Measurements from ENCODE around the gene GPD2.

The GPD2 gene

GRCh38 chr2:156397229-156397628 lies 39.0 kb upstream of the GPD2 start:
- no peak overlapping the region for H3K4me2 ChIP-seq (ENCODE audit: low read depth, low read length, poor library complexity, severe bottlenecking)
- H3K4me3 ChIP-seq (ENCODE audit: low read length, poor library complexity, severe bottlenecking) = no peak overlapping the region
- H2AFZ ChIP-seq (ENCODE audit: low read length) = no peak overlapping the region
- H4K20me1 ChIP-seq (ENCODE audit: insufficient read depth, low read length, poor library complexity, severe bottlenecking) = no peaks in the 10 kb centered on the region
- H3K9ac ChIP-seq (ENCODE audit: low read depth, low read length, poor library complexity, severe bottlenecking) = no peak overlapping the region
- H3F3A ChIP-seq (ENCODE audit: low read depth) = peaks cover 3% of the 10 kb centered on the region
- H3K79me2 ChIP-seq (ENCODE audit: insufficient read depth, low read length) = no peaks in the 10 kb centered on the region
- H3K4me1 ChIP-seq (ENCODE audit: insufficient read depth, low read length, poor library complexity, severe bottlenecking) = peaks cover 24% of the 10 kb centered on the region
- no peak for TF ChIP-seq CTCF (conservative IDR thresholded peaks at IDR 0.05; ENCODE audit: low read length)
- TF ChIP-seq EZH2phosphoT487 (IDR thresholded peaks at IDR 0.05; ENCODE audit: borderline replicate concordance) = no peak
- no peaks in the 10 kb centered on the region for H3K9me2 ChIP-seq (replicated peaks; ENCODE audit: low read depth, low read length)
- H3K27me3 ChIP-seq (ENCODE audit: insufficient read depth, low read length, poor library complexity, severe bottlenecking) = no peaks in the 10 kb centered on the region
- no peaks in the 10 kb centered on the region for H3K36me3 ChIP-seq (ENCODE audit: insufficient read depth, low read length)
- H3K9me3 ChIP-seq (ENCODE audit: insufficient read depth, low read depth, low read length) = no peaks in the 10 kb centered on the region

DNA sequence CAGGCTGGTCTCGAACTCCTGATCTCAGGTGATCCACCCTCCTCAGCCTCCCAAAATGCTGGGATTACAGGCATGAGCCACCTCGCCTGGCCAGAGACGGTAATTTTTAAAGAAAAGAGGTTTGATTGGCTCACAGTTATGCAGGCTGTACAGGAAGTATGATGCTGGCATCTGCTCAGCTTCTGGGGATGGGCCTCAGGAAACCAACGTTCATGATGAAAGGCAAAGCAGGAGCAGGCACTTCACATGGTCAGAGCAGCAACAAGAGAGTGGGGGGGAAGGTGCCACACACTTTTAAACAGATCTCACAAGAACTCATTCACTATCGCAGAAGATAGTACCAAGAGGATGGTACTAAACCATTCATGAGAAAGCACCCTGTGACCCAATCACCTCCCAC lies 38.0 kb upstream of the GPD2 start:
- Histone ChIP-seq H3K79me2 (ENCODE audit: insufficient read depth, low read length) (no peaks in the 10 kb centered on the region), H2AFZ (ENCODE audit: low read length) (peak overlapping the region; percentile 11), H3K36me3 (ENCODE audit: insufficient read depth, low read length) (no peaks in the 10 kb centered on the region), H3K4me2 (ENCODE audit: low read depth, low read length, poor library complexity, severe bottlenecking) (peak overlapping the region; percentile 73), H3K4me3 (ENCODE audit: low read length, poor library complexity, severe bottlenecking) (peak overlapping the region; percentile 34), H3F3A (ENCODE audit: low read depth) (peaks cover 3% of the 10 kb centered on the region), H3K27me3 (ENCODE audit: insufficient read depth, low read length, poor library complexity, severe bottlenecking) (no peaks in the 10 kb centered on the region), H4K20me1 (ENCODE audit: insufficient read depth, low read length, poor library complexity, severe bottlenecking) (no peaks in the 10 kb centered on the region), H3K9ac (ENCODE audit: low read depth, low read length, poor library complexity, severe bottlenecking) (no peak overlapping the region), H3K9me2 (replicated peaks; ENCODE audit: low read depth, low read length) (no peaks in the 10 kb centered on the region), H3K4me1 (ENCODE audit: insufficient read depth, low read length, poor library complexity, severe bottlenecking) (peaks cover 24% of the 10 kb centered on the region), H3K9me3 (ENCODE audit: insufficient read depth, low read depth, low read length) (no peaks in the 10 kb centered on the region)
- TF ChIP-seq CTCF (conservative IDR thresholded peaks at IDR 0.05; ENCODE audit: low read length) (no peak), EZH2phosphoT487 (IDR thresholded peaks at IDR 0.05; ENCODE audit: borderline replicate concordance) (no peak)

GRCh38 chr2:156399224-156399949 lies 36.8 kb upstream of the GPD2 start:
- no peaks in the 10 kb centered on the region for H3K9me2 ChIP-seq (replicated peaks; ENCODE audit: low read depth, low read length)
- H4K20me1 ChIP-seq (ENCODE audit: insufficient read depth, low read length, poor library complexity, severe bottlenecking) = no peaks in the 10 kb centered on the region
- H3K27me3 ChIP-seq (ENCODE audit: insufficient read depth, low read length, poor library complexity, severe bottlenecking) = no peaks in the 10 kb centered on the region
- H3F3A ChIP-seq (ENCODE audit: low read depth) = peaks cover 3% of the 10 kb centered on the region
- H3K9ac ChIP-seq (ENCODE audit: low read depth, low read length, poor library complexity, severe bottlenecking) = peak overlapping the region; percentile 87
- peak overlapping the region; percentile 88 for H2AFZ ChIP-seq (ENCODE audit: low read length)
- peaks cover 24% of the 10 kb centered on the region for H3K4me1 ChIP-seq (ENCODE audit: insufficient read depth, low read length, poor library complexity, severe bottlenecking)
- TF ChIP-seq CTCF (conservative IDR thresholded peaks at IDR 0.05; ENCODE audit: low read length) (no peak), EZH2phosphoT487 (IDR thresholded peaks at IDR 0.05; ENCODE audit: borderline replicate concordance) (no peak)
- H3K4me3 ChIP-seq (ENCODE audit: low read length, poor library complexity, severe bottlenecking) = peak overlapping the region; percentile 89
- H3K4me2 ChIP-seq (ENCODE audit: low read depth, low read length, poor library complexity, severe bottlenecking) = peak overlapping the region; percentile 73
- no peaks in the 10 kb centered on the region for H3K36me3 ChIP-seq (ENCODE audit: insufficient read depth, low read length)
- no peaks in the 10 kb centered on the region for H3K9me3 ChIP-seq (ENCODE audit: insufficient read depth, low read depth, low read length)
- no peaks in the 10 kb centered on the region for H3K79me2 ChIP-seq (ENCODE audit: insufficient read depth, low read length)
